ENCODE measurements around the gene PSMB8.

Gene PSMB8

DNA sequence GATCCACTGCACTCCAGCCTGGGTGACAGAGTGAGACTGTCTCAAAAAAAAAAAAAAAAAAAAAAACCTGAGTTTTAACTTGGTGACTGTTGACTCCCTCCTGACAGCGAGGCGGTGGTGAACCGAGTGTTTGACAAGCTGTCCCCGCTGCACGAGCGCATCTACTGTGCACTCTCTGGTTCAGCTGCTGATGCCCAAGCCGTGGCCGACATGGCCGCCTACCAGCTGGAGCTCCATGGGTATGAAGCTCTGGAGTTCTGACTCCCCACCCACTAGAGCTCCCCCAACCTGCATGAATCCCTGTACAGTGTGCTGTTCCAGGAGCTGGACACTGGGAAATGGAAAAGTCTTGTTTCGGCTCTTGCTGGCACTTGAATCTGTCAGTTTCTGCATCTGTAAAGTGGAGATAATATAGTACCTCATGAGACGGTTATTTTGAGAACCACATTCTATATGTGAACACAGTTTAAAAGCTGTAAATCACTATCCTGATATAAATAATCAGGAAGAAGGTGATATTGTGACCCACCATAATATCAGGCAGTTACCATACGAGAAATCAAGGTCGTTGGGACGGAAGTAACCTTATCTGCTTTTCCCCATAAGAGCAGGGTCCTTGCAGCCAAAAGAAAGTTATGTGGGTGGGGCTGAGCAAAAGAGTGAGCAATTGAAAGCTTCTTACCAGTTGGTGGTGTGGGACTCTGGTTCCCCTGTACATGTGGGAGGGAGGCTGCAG, 13.5 kb upstream of the PSMB8 start:
- H3K27me3 ChIP-seq (replicated peaks; ENCODE audit: control insufficient read depth, insufficient read depth, low read length, poor library complexity, severe bottlenecking): no peaks in the 10 kb centered on the region
- no peak for DNase-seq
- peaks cover 14% of the 10 kb centered on the region for H3K4me1 ChIP-seq (ENCODE audit: control insufficient read depth, insufficient read depth, low read length, poor library complexity, severe bottlenecking)
- peaks cover 41% of the 10 kb centered on the region for H3K36me3 ChIP-seq (ENCODE audit: control insufficient read depth, insufficient read depth, low read length)
- no peaks in the 10 kb centered on the region for H3K9me3 ChIP-seq (ENCODE audit: control insufficient read depth, low read length)
- no peak overlapping the region for H3K27ac ChIP-seq (ENCODE audit: insufficient read depth, low read length, poor library complexity, severe bottlenecking)
- H3K4me3 ChIP-seq (ENCODE audit: insufficient read depth, low read depth, low read length, poor library complexity, severe bottlenecking): no peak overlapping the region

GRCh38 chr6:32855467-32856174, 11.8 kb upstream of the PSMB8 start:
- Histone ChIP-seq H3K27ac (ENCODE audit: insufficient read depth, low read length, poor library complexity, severe bottlenecking) (peak overlapping the region; percentile 100), H3K4me3 (ENCODE audit: insufficient read depth, low read depth, low read length, poor library complexity, severe bottlenecking) (peak overlapping the region; percentile 95), H3K4me1 (ENCODE audit: control insufficient read depth, insufficient read depth, low read length, poor library complexity, severe bottlenecking) (peaks cover 31% of the 10 kb centered on the region), H3K27me3 (replicated peaks; ENCODE audit: control insufficient read depth, insufficient read depth, low read length, poor library complexity, severe bottlenecking) (no peaks in the 10 kb centered on the region), H3K36me3 (ENCODE audit: control insufficient read depth, insufficient read depth, low read length) (peaks cover 41% of the 10 kb centered on the region), H3K9me3 (ENCODE audit: control insufficient read depth, low read length) (no peaks in the 10 kb centered on the region)
- DNase-seq: no peak

DNA sequence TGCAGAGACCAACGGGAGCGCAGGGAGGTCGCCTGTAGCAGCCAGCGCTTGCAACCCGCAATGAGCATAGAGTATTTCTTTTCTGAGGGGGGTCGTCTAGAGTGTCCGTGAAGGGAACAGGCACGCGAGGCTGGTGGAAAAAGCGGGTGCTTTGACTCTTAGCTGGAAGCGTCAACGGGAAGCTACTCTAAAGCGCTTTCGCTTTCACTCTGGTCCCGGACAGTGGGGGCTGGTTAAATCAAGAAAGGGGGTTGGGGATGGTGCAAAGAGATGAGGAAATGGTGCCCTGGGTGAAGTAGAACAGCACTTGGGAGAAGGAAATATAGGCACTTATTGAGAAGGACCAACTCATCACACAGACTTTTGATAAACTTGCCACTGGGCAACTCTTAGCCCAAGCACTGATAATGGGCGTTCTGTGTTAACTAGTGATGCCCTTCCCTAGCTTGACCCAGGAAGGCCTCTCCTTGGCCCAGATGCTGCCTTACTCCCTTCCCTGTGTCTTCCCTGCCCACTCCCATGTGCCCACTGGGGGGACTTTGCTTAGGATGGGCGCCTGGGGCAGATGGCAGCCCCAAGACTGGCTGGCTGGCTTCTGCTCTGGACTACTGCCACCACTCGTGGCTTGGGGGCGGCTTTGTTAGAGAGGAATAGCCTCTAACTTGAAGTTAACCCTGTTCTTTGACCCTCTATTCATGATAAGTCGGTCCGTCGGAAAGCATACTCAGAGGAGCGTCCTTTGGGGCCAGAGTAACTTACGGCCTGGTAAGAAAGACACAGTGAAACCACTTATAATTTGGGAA, 10.7 kb upstream of the PSMB8 start:
- H3K4me1 ChIP-seq (ENCODE audit: control insufficient read depth, insufficient read depth, low read length, poor library complexity, severe bottlenecking): peaks cover 39% of the 10 kb centered on the region
- DNase-seq: peak in 2 of 3 donors; percentile 28 to 53
- H3K27me3 ChIP-seq (replicated peaks; ENCODE audit: control insufficient read depth, insufficient read depth, low read length, poor library complexity, severe bottlenecking): no peaks in the 10 kb centered on the region
- H3K27ac ChIP-seq (ENCODE audit: insufficient read depth, low read length, poor library complexity, severe bottlenecking): peak overlapping the region; percentile 100
- peaks cover 41% of the 10 kb centered on the region for H3K36me3 ChIP-seq (ENCODE audit: control insufficient read depth, insufficient read depth, low read length)
- H3K9me3 ChIP-seq (ENCODE audit: control insufficient read depth, low read length): no peaks in the 10 kb centered on the region
- H3K4me3 ChIP-seq (ENCODE audit: insufficient read depth, low read depth, low read length, poor library complexity, severe bottlenecking): peak overlapping the region; percentile 95

DNA sequence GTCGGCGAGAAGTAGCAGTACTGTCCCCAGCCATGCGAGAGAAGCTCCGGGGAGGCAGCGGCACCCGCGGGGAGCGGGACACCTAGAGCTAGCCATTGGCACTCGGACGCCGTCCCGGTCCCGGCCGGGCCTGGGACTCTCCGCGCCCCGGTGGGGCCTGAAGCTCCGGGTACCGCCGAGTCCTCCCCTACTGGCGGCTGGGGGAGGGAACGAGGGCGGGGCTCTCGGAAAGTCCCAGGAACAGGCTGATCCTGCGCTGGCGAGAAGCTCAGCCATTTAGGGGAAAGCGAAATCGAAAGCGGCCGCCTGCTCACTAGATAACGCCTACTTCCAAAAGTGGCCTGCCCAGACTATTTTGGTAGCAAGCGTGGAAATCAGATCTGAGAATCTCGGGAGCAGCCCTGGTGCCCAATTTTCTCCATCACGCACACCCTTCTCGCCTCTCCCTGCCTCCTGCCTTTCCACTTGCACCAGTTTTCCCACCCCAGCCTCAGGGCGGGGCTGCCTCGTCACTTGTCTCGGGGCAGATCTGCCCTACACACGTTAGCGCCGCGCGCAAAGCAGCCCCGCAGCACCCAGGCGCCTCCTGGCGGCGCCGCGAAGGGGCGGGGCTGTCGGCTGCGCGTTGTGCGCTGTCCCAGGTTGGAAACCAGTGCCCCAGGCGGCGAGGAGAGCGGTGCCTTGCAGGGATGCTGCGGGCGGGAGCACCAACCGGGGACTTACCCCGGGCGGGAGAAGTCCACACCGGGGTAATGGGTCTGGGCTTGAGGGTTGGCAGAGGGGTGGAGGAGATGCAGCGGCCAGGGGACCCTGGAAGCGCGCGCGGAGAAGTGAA, 9.9 kb upstream of the PSMB8 start, which contains the start of the genes PSMB9 and TAP1:
Gene PSMB9, plus strand, starts transcription at position 652 of the 835 bp plus-strand sequence. Its CDS starts 38 bp downstream, at position 690.
Gene TAP1, minus strand, starts transcription at position 164 of the 835 bp plus-strand sequence. Its CDS starts 68 bp downstream, at position 96.
- H3K27ac ChIP-seq (ENCODE audit: insufficient read depth, low read length, poor library complexity, severe bottlenecking): peak within 1 kb of the TSS; percentile 100
- peaks cover 46% of the 10 kb centered on the region for H3K4me1 ChIP-seq (ENCODE audit: control insufficient read depth, insufficient read depth, low read length, poor library complexity, severe bottlenecking)
- peaks cover 38% of the 10 kb centered on the region for H3K36me3 ChIP-seq (ENCODE audit: control insufficient read depth, insufficient read depth, low read length)

DNA sequence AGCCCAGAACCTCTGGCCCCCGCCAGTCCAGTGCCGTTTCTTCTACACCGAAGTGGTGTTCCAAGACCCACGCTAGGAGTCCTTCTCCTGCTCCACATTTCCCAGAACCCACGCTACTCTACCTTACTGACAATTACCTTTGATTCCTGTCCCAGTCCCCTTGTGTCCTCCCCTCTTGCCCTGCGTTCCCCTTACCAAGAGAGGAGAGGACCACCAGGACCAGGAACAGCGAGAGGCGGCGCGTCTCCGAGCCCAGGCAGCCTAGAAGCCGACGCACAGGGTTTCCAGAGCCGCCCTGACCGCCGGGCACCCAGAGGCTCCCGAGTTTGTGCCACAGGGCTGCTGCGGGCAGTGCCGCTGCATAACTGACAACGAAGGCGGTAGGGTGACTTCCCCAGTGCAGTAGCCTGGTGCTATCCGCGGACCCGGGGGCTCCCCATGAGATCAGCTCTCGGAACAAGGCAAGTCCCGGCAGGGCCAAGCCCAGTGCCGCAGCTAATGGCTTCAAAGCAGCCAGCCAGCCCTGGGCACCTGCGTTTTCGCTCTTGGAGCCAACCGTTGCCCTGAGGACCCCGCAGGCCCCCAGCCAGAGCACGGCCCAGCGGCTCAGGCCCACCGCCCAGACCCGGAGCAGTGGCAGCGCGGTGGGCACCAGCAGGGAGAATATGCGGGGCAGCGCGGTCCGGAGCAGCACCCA, 9.1 kb upstream of the PSMB8 start:
- H3K4me1 ChIP-seq (ENCODE audit: control insufficient read depth, insufficient read depth, low read length, poor library complexity, severe bottlenecking): peaks cover 53% of the 10 kb centered on the region

More for the DNA sequence above, 9.9 kb upstream of the PSMB8 start, which contains the start of the genes PSMB9 and TAP1:
- Histone ChIP-seq H3K27me3 (replicated peaks; ENCODE audit: control insufficient read depth, insufficient read depth, low read length, poor library complexity, severe bottlenecking) (no peaks in the 10 kb centered on the region), H3K4me3 (ENCODE audit: insufficient read depth, low read depth, low read length, poor library complexity, severe bottlenecking) (peak within 1 kb of the TSS; percentile 95), H3K9me3 (ENCODE audit: control insufficient read depth, low read length) (no peaks in the 10 kb centered on the region)
- DNase-seq: peak; percentile 90 to 93 (median 92)

DNA sequence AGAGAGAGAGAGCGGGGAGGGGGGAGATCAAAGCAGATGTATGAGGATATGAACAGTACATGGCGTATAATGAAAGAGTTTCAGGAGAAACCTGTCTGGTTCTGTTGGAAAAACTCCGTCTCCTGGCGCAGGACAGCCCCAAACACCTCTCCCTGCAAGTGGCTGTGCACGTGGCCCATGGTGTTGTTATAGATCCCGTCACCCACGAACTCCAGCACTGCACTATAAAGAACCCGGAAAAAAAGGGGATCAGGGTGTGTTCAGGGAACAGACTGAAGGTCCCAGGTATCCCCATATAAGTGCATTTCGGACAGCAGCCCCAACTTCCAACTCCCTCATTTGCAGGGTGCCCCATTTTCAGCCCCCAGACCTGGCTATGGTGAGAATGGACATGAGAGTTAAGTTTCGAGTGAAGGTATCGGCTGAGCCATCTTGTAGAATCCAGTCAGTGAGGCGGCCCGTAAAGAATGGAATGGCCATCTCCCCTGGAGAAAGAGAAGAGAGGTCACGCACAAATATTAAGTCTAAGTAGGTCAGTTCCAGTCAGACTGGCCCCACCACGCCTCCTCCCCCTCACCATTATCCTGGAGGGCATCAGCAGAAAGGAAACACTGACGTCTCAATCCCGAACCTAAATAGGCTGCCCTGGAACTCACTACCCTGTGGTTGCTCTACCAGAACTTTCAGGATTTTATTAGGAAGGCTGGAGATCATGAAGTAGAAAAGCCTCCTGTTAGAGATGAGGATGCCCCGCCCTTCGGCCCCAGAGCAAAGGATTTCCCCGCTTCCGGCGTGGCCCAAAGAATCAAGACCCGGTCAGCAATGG, 8.4 kb upstream of the PSMB8 start:
- DNase-seq: peak in 1 of 3 donors; percentile 24
- Histone ChIP-seq H3K4me1 (ENCODE audit: control insufficient read depth, insufficient read depth, low read length, poor library complexity, severe bottlenecking) (peaks cover 61% of the 10 kb centered on the region), H3K27ac (ENCODE audit: insufficient read depth, low read length, poor library complexity, severe bottlenecking) (peak overlapping the region; percentile 100)

More for the DNA sequence above, 9.1 kb upstream of the PSMB8 start:
- Histone ChIP-seq H3K9me3 (ENCODE audit: control insufficient read depth, low read length) (no peaks in the 10 kb centered on the region), H3K27ac (ENCODE audit: insufficient read depth, low read length, poor library complexity, severe bottlenecking) (peak overlapping the region; percentile 100), H3K27me3 (replicated peaks; ENCODE audit: control insufficient read depth, insufficient read depth, low read length, poor library complexity, severe bottlenecking) (no peaks in the 10 kb centered on the region), H3K4me3 (ENCODE audit: insufficient read depth, low read depth, low read length, poor library complexity, severe bottlenecking) (peak overlapping the region; percentile 95), H3K36me3 (ENCODE audit: control insufficient read depth, insufficient read depth, low read length) (peaks cover 38% of the 10 kb centered on the region)
- DNase-seq: peak; percentile 43 to 54 (median 49)

GRCh38 chr6:32851025-32851424, 7.2 kb upstream of the PSMB8 start:
- H3K36me3 ChIP-seq (ENCODE audit: control insufficient read depth, insufficient read depth, low read length): peaks cover 47% of the 10 kb centered on the region
- peak overlapping the region; percentile 100 for H3K27ac ChIP-seq (ENCODE audit: insufficient read depth, low read length, poor library complexity, severe bottlenecking)
- no peaks in the 10 kb centered on the region for H3K27me3 ChIP-seq (replicated peaks; ENCODE audit: control insufficient read depth, insufficient read depth, low read length, poor library complexity, severe bottlenecking)
- DNase-seq: no peak
- H3K4me3 ChIP-seq (ENCODE audit: insufficient read depth, low read depth, low read length, poor library complexity, severe bottlenecking): peak overlapping the region; percentile 95
- no peaks in the 10 kb centered on the region for H3K9me3 ChIP-seq (ENCODE audit: control insufficient read depth, low read length)
- peaks cover 69% of the 10 kb centered on the region for H3K4me1 ChIP-seq (ENCODE audit: control insufficient read depth, insufficient read depth, low read length, poor library complexity, severe bottlenecking)

More for the DNA sequence above, 8.4 kb upstream of the PSMB8 start:
- peaks cover 38% of the 10 kb centered on the region for H3K36me3 ChIP-seq (ENCODE audit: control insufficient read depth, insufficient read depth, low read length)
- peak overlapping the region; percentile 95 for H3K4me3 ChIP-seq (ENCODE audit: insufficient read depth, low read depth, low read length, poor library complexity, severe bottlenecking)
- H3K9me3 ChIP-seq (ENCODE audit: control insufficient read depth, low read length): no peaks in the 10 kb centered on the region
- H3K27me3 ChIP-seq (replicated peaks; ENCODE audit: control insufficient read depth, insufficient read depth, low read length, poor library complexity, severe bottlenecking): no peaks in the 10 kb centered on the region

GRCh38 chr6:32849126-32849525, 5.3 kb upstream of the PSMB8 start:
- H3K4me3 ChIP-seq (ENCODE audit: insufficient read depth, low read depth, low read length, poor library complexity, severe bottlenecking): no peak overlapping the region
- DNase-seq: no peak
- no peaks in the 10 kb centered on the region for H3K27me3 ChIP-seq (replicated peaks; ENCODE audit: control insufficient read depth, insufficient read depth, low read length, poor library complexity, severe bottlenecking)
- H3K36me3 ChIP-seq (ENCODE audit: control insufficient read depth, insufficient read depth, low read length): peaks cover 48% of the 10 kb centered on the region
- H3K27ac ChIP-seq (ENCODE audit: insufficient read depth, low read length, poor library complexity, severe bottlenecking): peak overlapping the region; percentile 3
- H3K4me1 ChIP-seq (ENCODE audit: control insufficient read depth, insufficient read depth, low read length, poor library complexity, severe bottlenecking): peaks cover 71% of the 10 kb centered on the region
- no peaks in the 10 kb centered on the region for H3K9me3 ChIP-seq (ENCODE audit: control insufficient read depth, low read length)

Data from effector memory CD4-positive, alpha-beta T cell (primary cell).